K562 (cell line): Measurements from ENCODE around the gene RBBP5. TPM values are rescaled to one million over a fixed set of nuclear protein-coding genes. Genes with fewer than 3 reads are reported as not detected.

ENCODE experiments used
- ATAC-seq: fragments of 200-7000 bp; cut with Tn5 transposase; 3 replicates; pipeline ENCODE4 v1.9.1; 2020; ENCODE audit warnings: moderate library complexity
- BruUV-seq: library from RNA; stranded (reverse); fragments of 400-500 nt; replicated peaks from 2 replicates; lab custom pipeline; 2021; lab: Mats Ljungman, UMichigan
- CTCF ChIA-PET: fragments of 300-600 bp; formaldehyde crosslinking; extraction: SDS; loops from one replicate; lab custom pipeline; 2021; ENCODE audit warnings: low intra/inter-chr PET ratio; lab: Yijun Ruan, JAX
- POLR2A ChIA-PET: fragments of 300-600, 350-650 bp; sonication (Branson Sonifier 250); formaldehyde crosslinking; extraction: SDS; loops from one replicate; lab custom pipeline; 2021; ENCODE audit warnings: antibody characterized with exemption, inconsistent platforms; lab: Yijun Ruan, JAX
- DNase-seq, 4 experiments: peaks; one replicate each; pipeline versions ENCODE4 v3.0.0 to v3.0.0-alpha.2; 2011 to 2018; ENCODE audit warnings: low spot score in 3 of 4, mixed read lengths in 3 of 4; ENCODE audit errors: extremely low read depth in 1 of 4
- FAIRE-seq: peaks from 2 replicates; lab custom pipeline; 2011; peaks lifted over from hg19 to GRCh38; lab: Jason Lieb, UNC
- H2AFZ ChIP-seq: 2 replicates; pipeline ENCODE4 v1.6.0; 2011; ENCODE audit warnings: low read depth, low read length, control low read depth, inconsistent platforms
- H3K27ac ChIP-seq: fragments of 200-600 bp; 3 replicates; pipeline ENCODE4 v1.8.0; 2011; ENCODE audit warnings: low read depth, mild to moderate bottlenecking, control low read depth, inconsistent platforms, low read length, moderate library complexity, mixed read lengths; ENCODE audit errors: extremely low read depth
- H3K27me3 ChIP-seq, 2 experiments: fragments of 300-600 bp in 1 of 2; 2 replicates in 1 of 2; 3 replicates in 1 of 2; pipeline versions ENCODE4 v1.6.0 to v1.8.0; 2011; ENCODE audit warnings: inconsistent platforms in 2 of 2, low read length in 2 of 2, mild to moderate bottlenecking in 1 of 2, mixed read lengths in 1 of 2, moderate library complexity in 1 of 2; ENCODE audit not compliant: control insufficient read depth in 2 of 2, insufficient read depth in 2 of 2
- H3K36me3 ChIP-seq: fragments of 300-600 bp; 3 replicates; pipeline ENCODE4 v1.8.0; 2011; ENCODE audit warnings: mild to moderate bottlenecking, low read length, inconsistent platforms; ENCODE audit not compliant: control insufficient read depth, insufficient read depth
- H3K4me1 ChIP-seq, 2 experiments: fragments of 200-600 bp in 1 of 2; replicated peaks in 1 of 2; 2 replicates in 1 of 2; 3 replicates in 1 of 2; pipeline versions ENCODE4 v1.5.1 to v1.8.0; 2011; ENCODE audit warnings: inconsistent platforms in 2 of 2, low read length in 2 of 2, mild to moderate bottlenecking in 1 of 2, mixed read lengths in 1 of 2, moderate library complexity in 1 of 2; ENCODE audit not compliant: control insufficient read depth in 2 of 2, insufficient read depth in 2 of 2
- H3K4me2 ChIP-seq: 2 replicates; pipeline ENCODE4 v1.6.1; 2011; ENCODE audit warnings: low read length, control low read depth, inconsistent platforms, mixed read lengths; ENCODE audit not compliant: insufficient read depth
- H3K4me3 ChIP-seq: fragments of 200-600 bp; sonication (generic), shearing (Covaris generic); 2 replicates; pipeline ENCODE4 v1.5.1; 2016; ENCODE audit warnings: control low read depth, inconsistent platforms
- H3K79me2 ChIP-seq: fragments of 200-600 bp; 3 replicates; pipeline ENCODE4 v1.8.0; 2011; ENCODE audit warnings: low read length, inconsistent platforms; ENCODE audit not compliant: control insufficient read depth, insufficient read depth
- H3K9ac ChIP-seq, 2 experiments: 2 replicates each; pipeline versions ENCODE4 v1.6.0 to v1.6.1; 2011; ENCODE audit warnings: low read depth in 2 of 2, low read length in 2 of 2, control low read depth in 1 of 2, inconsistent platforms in 1 of 2, mild to moderate bottlenecking in 1 of 2, mixed read lengths in 1 of 2; ENCODE audit not compliant: insufficient read depth in 1 of 2
- H3K9me1 ChIP-seq: one replicate; pipeline ENCODE4 v1.6.0; 2011; ENCODE audit warnings: inconsistent platforms, mild to moderate bottlenecking, low read length, moderate library complexity; ENCODE audit not compliant: control insufficient read depth, insufficient read depth
- H3K9me3 ChIP-seq: replicated peaks from 2 replicates; pipeline ENCODE4 v1.5.1; 2011; ENCODE audit warnings: low read depth, low read length, inconsistent platforms; ENCODE audit not compliant: control insufficient read depth, insufficient read depth
- H4K20me1 ChIP-seq: replicated peaks from 2 replicates; pipeline ENCODE4 v1.6.1; 2011; ENCODE audit warnings: low read length, inconsistent platforms, mixed read lengths; ENCODE audit not compliant: control insufficient read depth, insufficient read depth
- BRD9 ChIP-seq: fragments of 450-650 bp; IDR thresholded peaks from 2 replicates; pipeline ENCODE4 v1.6.1; 2018; ENCODE audit warnings: low read depth; ENCODE audit not compliant: partially characterized antibody
- ELF1 ChIP-seq: fragments of 200-800 bp; sonication (Bioruptor generic); IDR thresholded peaks from 2 replicates; pipeline ENCODE4 v1.6.1; 2016; ENCODE audit warnings: missing genetic modification characterization, missing compliant biosample characterization
- KAT2B ChIP-seq: IDR thresholded peaks from one replicate; pipeline ENCODE4 v1.6.1; 2012; ENCODE audit warnings: low read depth, mild to moderate bottlenecking, control low read depth, inconsistent platforms, low read length, moderate library complexity
- MBD2 ChIP-seq: sonication (generic); IDR thresholded peaks from 2 replicates; pipeline ENCODE4 v1.6.1; 2016; ENCODE audit warnings: low read depth, borderline replicate concordance
- MIER1 ChIP-seq: fragments of 450-650 bp; IDR thresholded peaks from 2 replicates; pipeline ENCODE4 v1.6.1; 2016; ENCODE audit warnings: antibody characterized with exemption, mild to moderate bottlenecking, low read depth
- PRPF4 ChIP-seq: fragments of 200-400 bp; formaldehyde crosslinking; IDR thresholded peaks from one replicate; pipeline ENCODE4 v1.6.1; 2017; ENCODE audit warnings: low read length, low read depth, mild to moderate bottlenecking; ENCODE audit not compliant: insufficient read depth, poor library complexity, severe bottlenecking
- SMAD4 ChIP-seq: fragments of 250-450 bp; sonication (Bioruptor Pico); conservative IDR thresholded peaks from 2 replicates; pipeline ENCODE4 v1.8.0; 2021; ENCODE audit warnings: inconsistent platforms, mild to moderate bottlenecking, moderate library complexity
- SRF ChIP-seq, 2 experiments: fragments of 250-450, 450-650 bp in 1 of 2; sonication (Bioruptor Pico) in 1 of 2; sonication (generic) in 1 of 2; formaldehyde crosslinking; IDR thresholded peaks; 2 replicates each; pipeline versions ENCODE4 v1.5.0 to v1.5.1; 2020 to 2022; ENCODE audit warnings: mild to moderate bottlenecking in 1 of 2, missing genetic modification reagents in 1 of 2
- SRSF1 ChIP-seq: fragments of 200-400 bp; formaldehyde crosslinking; IDR thresholded peaks from 2 replicates; pipeline ENCODE4 v1.6.1; 2017; ENCODE audit warnings: mild to moderate bottlenecking, low read depth, low read length, moderate library complexity
- ZNF347 ChIP-seq: fragments of 450-650 bp; formaldehyde crosslinking; IDR thresholded peaks from 2 replicates; pipeline ENCODE4 v1.4.0; 2020; ENCODE audit warnings: low read depth, mild to moderate bottlenecking, moderate library complexity
- ZNF764 ChIP-seq: fragments of 250-450 bp; sonication (Bioruptor Pico); IDR thresholded peaks from 2 replicates; pipeline ENCODE4 v1.4.0; 2020; ENCODE audit warnings: low read depth, mild to moderate bottlenecking, moderate library complexity
- WGBS: fragments of 100-300 bp; shearing (Covaris generic); methylation state at CpG from one replicate; pipeline ENCODE4 v1.1.6; 2016; ENCODE audit warnings: low coverage, mixed read lengths; ENCODE audit not compliant: insufficient coverage; ENCODE audit errors: missing lambda C conversion rate; 5-methylcytosine and 5-hydroxymethylcytosine counted together
- in situ Hi-C: fragments of 300-500 bp; cut with MboI; formaldehyde crosslinking; loops from 4 replicates; pipeline ENCODE4 v1.15.0; 2018; ENCODE audit warnings: inconsistent platforms, mixed read lengths
- intact Hi-C: fragments of 100-400 bp; cut with micrococcal nuclease; formaldehyde crosslinking; loops from 2 replicates; pipeline ENCODE4 v1.14.2; 2022
- polyA plus RNA-seq, 8 experiments: library from polyadenylated mRNA; depleted of rRNA in 4 of 8; stranded (reverse) in 5 of 8; unstranded in 3 of 8; fragments of >200 nt; fragmentation: Nextera tagmentation in 2 of 8; fragmentation: Illumina TruSeq in 1 of 8; extraction: Ambion mirVana in 2 of 8; extraction: Trizol in 1 of 8; gene quantifications; 2 replicates each; pipeline versions ENCODE4 v1.2.1 to v1.2.3, GENCODE V29; 2011 to 2014; ENCODE audit warnings: inconsistent platforms in 1 of 8, missing spikeins in 1 of 8
- total RNA-seq, 7 experiments: library from RNA; depleted of rRNA in 6 of 7; stranded (reverse); fragments of >200 nt in 6 of 7; fragmentation: Illumina TruSeq in 2 of 7; extraction: Trizol in 2 of 7; gene quantifications; 2 replicates each; pipeline versions ENCODE4 v1.2.1 to v1.2.3, GENCODE V29; 2011 to 2021; ENCODE audit warnings: low replicate concordance in 1 of 7
- TF ChIP-seq, protein P1 (sequence below): sonication (generic); formaldehyde crosslinking; IDR thresholded peaks from 2 replicates; pipeline ENCODE4 v1.9.0; 2022; ENCODE audit warnings: mild to moderate bottlenecking, missing genetic modification reagents
- TF ChIP-seq, protein P2 (sequence below), 2 experiments: fragments of 150-350 bp in 1 of 2; IDR thresholded peaks; 2 replicates each; pipeline ENCODE4 v1.6.1; 2012 to 2016; ENCODE audit warnings: low read depth in 2 of 2, low read length in 2 of 2, mild to moderate bottlenecking in 1 of 2, moderate library complexity in 1 of 2

The RBBP5 gene
- total and polyA plus RNA-seq, 9 of the 15 experiments (the other 6 are each of a cell fraction or from before 2014, with no cell fraction given) = 17.2 to 37.4 (median 28.4) TPM

- ChIA-PET CTCF (no interaction called here), POLR2A (interaction anchor here (2.3 to 2.4 kb wide), 2 partner anchors 8 to 10 kb away, joined by 8 to 17 read pairs; no protein-coding TSS in a partner anchor)
- no peak overlapping the region for H3K4me3 ChIP-seq
- H3K27me3 ChIP-seq = no peaks in the 10 kb centered on the region
- H3K4me2 ChIP-seq = no peak overlapping the region
- intact Hi-C loops (no loop called here), in situ Hi-C loops (no loop called here)
- BruUV-seq = no TSS peak
- no peaks in the 10 kb centered on the region for H3K9me1 ChIP-seq
- no peaks in the 10 kb centered on the region for H3K9me3 ChIP-seq
- H3K27ac ChIP-seq = no peak overlapping the region
- no peaks in the 10 kb centered on the region for H4K20me1 ChIP-seq
- H2AFZ ChIP-seq = no peak overlapping the region
- ATAC-seq (no peak), DNase-seq (no peak), FAIRE-seq (no peak)
- H3K4me1 ChIP-seq = peaks cover 17 to 41% of the 10 kb centered on the region in 2 experiments
- 40% methylated on average over 1 of the region's 1 CpG for WGBS
- H3K36me3 ChIP-seq = peaks cover 38% of the 10 kb centered on the region
- no peak overlapping the region for H3K9ac ChIP-seq
- TF ChIP-seq KAT2B (no peak), ELF1 (tag) (no peak), SMAD4 (CRISPR knock-in tag) (no peak), MIER1 (no peak), PRPF4 (no peak), ZNF764 (CRISPR knock-in tag) (no peak)
- no peaks in the 10 kb centered on the region; the same call in 2 of the 3 replicates for H3K79me2 ChIP-seq
Measured at GRCh38 chr1:205168291-205168690, 46.5 kb upstream of the RBBP5 start.

DNA sequence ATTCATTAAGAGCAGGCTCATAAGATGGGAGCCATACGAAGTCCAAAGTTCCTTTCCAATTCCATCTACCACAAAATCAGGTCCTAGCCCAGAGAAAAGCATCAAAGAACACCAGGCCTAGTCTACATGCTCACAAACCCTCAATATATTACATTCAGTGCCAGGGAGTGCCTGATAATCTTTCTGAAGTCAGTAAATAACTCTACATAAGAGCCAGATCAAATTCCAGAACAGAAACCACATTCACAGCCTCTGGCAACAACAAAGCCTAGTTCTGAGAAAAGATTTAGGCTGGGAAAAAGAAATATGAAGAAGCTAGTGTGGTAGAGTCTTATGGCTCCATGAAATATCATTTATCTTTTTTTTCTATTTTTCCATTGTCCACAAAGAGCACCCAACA, 40.5 kb upstream of the RBBP5 start:
- Histone ChIP-seq H2AFZ (no peak overlapping the region), H3K27ac (no peak overlapping the region), H3K4me1 (peaks cover 4 to 16% of the 10 kb centered on the region in 2 experiments), H3K4me2 (no peak overlapping the region), H3K4me3 (no peak overlapping the region), H3K9me3 (no peaks in the 10 kb centered on the region), H3K27me3 (no peaks in the 10 kb centered on the region), H3K9ac (no peak overlapping the region), H4K20me1 (no peaks in the 10 kb centered on the region), H3K9me1 (no peaks in the 10 kb centered on the region), H3K36me3 (peaks cover 57% of the 10 kb centered on the region), H3K79me2 (no peaks in the 10 kb centered on the region)
- in situ Hi-C loops (no loop called here), intact Hi-C loops (no loop called here)
- ATAC-seq = no peak
- ChIA-PET CTCF (no interaction called here), POLR2A (no interaction called here)
- 67% methylated on average over 1 of the region's 1 CpG for WGBS
- no TSS peak for BruUV-seq
- no peak for FAIRE-seq
- DNase-seq = no peak
- TF ChIP-seq ZNF347 (no peak), SRF (CRISPR knock-in tag; IDR thresholded peaks at IDR 0.05) (no peak), MBD2 (no peak), SRSF1 (no peak), BRD9 (no peak)
- TF ChIP-seq, protein P1, sequence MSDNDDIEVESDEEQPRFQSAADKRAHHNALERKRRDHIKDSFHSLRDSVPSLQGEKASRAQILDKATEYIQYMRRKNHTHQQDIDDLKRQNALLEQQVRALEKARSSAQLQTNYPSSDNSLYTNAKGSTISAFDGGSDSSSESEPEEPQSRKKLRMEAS (CRISPR knock-in tag) = no peak
- TF ChIP-seq, protein P2, sequence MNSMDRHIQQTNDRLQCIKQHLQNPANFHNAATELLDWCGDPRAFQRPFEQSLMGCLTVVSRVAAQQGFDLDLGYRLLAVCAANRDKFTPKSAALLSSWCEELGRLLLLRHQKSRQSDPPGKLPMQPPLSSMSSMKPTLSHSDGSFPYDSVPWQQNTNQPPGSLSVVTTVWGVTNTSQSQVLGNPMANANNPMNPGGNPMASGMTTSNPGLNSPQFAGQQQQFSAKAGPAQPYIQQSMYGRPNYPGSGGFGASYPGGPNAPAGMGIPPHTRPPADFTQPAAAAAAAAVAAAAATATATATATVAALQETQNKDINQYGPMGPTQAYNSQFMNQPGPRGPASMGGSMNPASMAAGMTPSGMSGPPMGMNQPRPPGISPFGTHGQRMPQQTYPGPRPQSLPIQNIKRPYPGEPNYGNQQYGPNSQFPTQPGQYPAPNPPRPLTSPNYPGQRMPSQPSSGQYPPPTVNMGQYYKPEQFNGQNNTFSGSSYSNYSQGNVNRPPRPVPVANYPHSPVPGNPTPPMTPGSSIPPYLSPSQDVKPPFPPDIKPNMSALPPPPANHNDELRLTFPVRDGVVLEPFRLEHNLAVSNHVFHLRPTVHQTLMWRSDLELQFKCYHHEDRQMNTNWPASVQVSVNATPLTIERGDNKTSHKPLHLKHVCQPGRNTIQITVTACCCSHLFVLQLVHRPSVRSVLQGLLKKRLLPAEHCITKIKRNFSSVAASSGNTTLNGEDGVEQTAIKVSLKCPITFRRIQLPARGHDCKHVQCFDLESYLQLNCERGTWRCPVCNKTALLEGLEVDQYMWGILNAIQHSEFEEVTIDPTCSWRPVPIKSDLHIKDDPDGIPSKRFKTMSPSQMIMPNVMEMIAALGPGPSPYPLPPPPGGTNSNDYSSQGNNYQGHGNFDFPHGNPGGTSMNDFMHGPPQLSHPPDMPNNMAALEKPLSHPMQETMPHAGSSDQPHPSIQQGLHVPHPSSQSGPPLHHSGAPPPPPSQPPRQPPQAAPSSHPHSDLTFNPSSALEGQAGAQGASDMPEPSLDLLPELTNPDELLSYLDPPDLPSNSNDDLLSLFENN (IDR thresholded peaks at IDR 0.05; ENCODE audit: low read depth in 2 of 2, low read length in 2 of 2) = no peak
